HG03196 (cell line): ENCODE results near the gene TTYH1.
"Not testable (repeated sequence)": the region's sequence is repeated elsewhere in the genome, so short reads cannot be mapped to it uniquely, and the experiment has no call there.

ENCODE experiments used
- ATAC-seq: cut with Tn5 transposase; IDR thresholded peaks from one replicate; pipeline ENCODE4 v1.9.1; 2021; ENCODE audit not compliant: unreplicated experiment

TTYH1 gene

GRCh38 chr19:54436628-54437252 is 21.5 kb downstream of the TTYH1 start:
- no peak for ATAC-seq

GRCh38 chr19:54439174-54439851 is 24.0 kb downstream of the TTYH1 start:
- no peak for ATAC-seq

- ATAC-seq, result no peak
These were observed 25.4 kb downstream of the TTYH1 start for GRCh38 chr19:54440641-54441040.

GRCh38 chr19:54444737-54445136 is 29.5 kb downstream of the TTYH1 start:
- ATAC-seq, result no peak

- not testable (repeated sequence) for ATAC-seq
These were observed 31.1 kb downstream of the TTYH1 start for GRCh38 chr19:54446349-54446748.

- no peak for ATAC-seq
These were observed 32.9 kb downstream of the TTYH1 start for GRCh38 chr19:54448040-54448773.

- peak; percentile 86 for ATAC-seq
These were observed 33.8 kb downstream of the TTYH1 start, which contains the start of gene LENG8 for GRCh38 chr19:54448774-54449700. Gene LENG8, plus strand, starts transcription at chr19:54449199. Its CDS starts 2,146 bp downstream, at chr19:54451345.

- ATAC-seq, result no peak
These were observed 34.4 kb downstream of the TTYH1 start for GRCh38 chr19:54449701-54450069.

GRCh38 chr19:54451331-54451871 is 36.1 kb downstream of the TTYH1 start:
- no peak for ATAC-seq

GRCh38 chr19:54451997-54452396 is 36.7 kb downstream of the TTYH1 start:
- ATAC-seq, result no peak

- ATAC-seq, result no peak
These were observed 37.4 kb downstream of the TTYH1 start for GRCh38 chr19:54452626-54453025.

GRCh38 chr19:54453921-54454780 is 38.9 kb downstream of the TTYH1 start:
- ATAC-seq, result no peak

- no peak for ATAC-seq
These were observed 39.8 kb downstream of the TTYH1 start for GRCh38 chr19:54454781-54455675.

- no peak for ATAC-seq
These were observed 40.6 kb downstream of the TTYH1 start for GRCh38 chr19:54455786-54456422.

GRCh38 chr19:54456423-54457373 is 41.4 kb downstream of the TTYH1 start:
- no peak for ATAC-seq

GRCh38 chr19:54457773-54458647 is 42.7 kb downstream of the TTYH1 start:
- ATAC-seq, result no peak
